Stimulated activated CD4-positive, alpha-beta T cell treated with anti-CD3 and anti-CD28 coated beads, Interleukin-12 subunit alpha, Interleukin-12 subunit beta, amount 100 ng/mL, for 24 hours (primary cell): ENCODE measurements around the gene CAMK2N2.

Source experiments
- DNase-seq, 2 experiments: peaks; one replicate each; pipeline ENCODE4 v3.0.0-alpha.2; 2020; ENCODE audit warnings: low read depth in 2 of 2

The CAMK2N2 gene

DNA sequence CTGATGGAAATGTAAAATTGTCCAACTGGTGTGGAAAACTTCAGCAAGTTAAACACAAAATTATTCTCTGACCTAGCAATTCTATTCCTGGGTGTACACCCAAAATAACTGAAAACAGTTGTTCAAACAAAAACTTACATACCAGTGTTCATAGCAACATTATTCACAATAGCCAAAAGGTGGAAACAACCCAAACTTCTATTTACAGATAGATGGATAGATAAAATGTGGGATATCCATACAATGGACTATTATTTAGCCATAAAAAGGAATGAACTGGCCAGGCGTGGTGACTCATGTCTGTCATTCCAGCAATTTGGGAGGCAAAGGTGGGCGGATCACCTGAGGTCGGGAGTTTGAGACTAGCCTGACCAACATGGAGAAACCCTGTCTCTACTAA lies 38.8 kb downstream of the CAMK2N2 start:
- no peak for DNase-seq

GRCh38 chr3:184218814-184219213 lies 42.5 kb downstream of the CAMK2N2 start:
- no peak for DNase-seq

GRCh38 chr3:184211718-184212117 lies 49.6 kb downstream of the CAMK2N2 start:
- no peak for DNase-seq

GRCh38 chr3:184211297-184211696 lies 50.1 kb downstream of the CAMK2N2 start:
- DNase-seq = no peak
